Esophagus muscularis mucosa (tissue), 4 donors: ENCODE data around the gene GRIK1.

Experiments
- EP300 ChIP-seq: sonication (generic); formaldehyde crosslinking; IDR thresholded peaks from one replicate; pipeline ENCODE4 v1.6.1; 2017; ENCODE audit warnings: antibody characterized with exemption
- POLR2A ChIP-seq: fragments of 450-650 bp; IDR thresholded peaks from one replicate; pipeline ENCODE4 v1.6.1; 2017; ENCODE audit warnings: antibody characterized with exemption, moderate library complexity, mild to moderate bottlenecking, low read depth
- POLR2AphosphoS5 ChIP-seq, 2 donors: sonication (generic); formaldehyde crosslinking; IDR thresholded peaks; one replicate each; pipeline ENCODE4 v1.6.1; 2017; ENCODE audit warnings: antibody characterized with exemption in 2 of 2
- TF ChIP-seq, protein P1 (sequence below), 3 experiments: fragments of 200-600 bp in 2 of 3; fragments of 450-650 bp in 1 of 3; sonication (generic) in 2 of 3; IDR thresholded peaks; one replicate each; pipeline ENCODE4 v1.5.1; 2017 to 2019; ENCODE audit warnings: antibody characterized with exemption in 3 of 3, mild to moderate bottlenecking in 2 of 3, moderate library complexity in 1 of 3

DNA sequence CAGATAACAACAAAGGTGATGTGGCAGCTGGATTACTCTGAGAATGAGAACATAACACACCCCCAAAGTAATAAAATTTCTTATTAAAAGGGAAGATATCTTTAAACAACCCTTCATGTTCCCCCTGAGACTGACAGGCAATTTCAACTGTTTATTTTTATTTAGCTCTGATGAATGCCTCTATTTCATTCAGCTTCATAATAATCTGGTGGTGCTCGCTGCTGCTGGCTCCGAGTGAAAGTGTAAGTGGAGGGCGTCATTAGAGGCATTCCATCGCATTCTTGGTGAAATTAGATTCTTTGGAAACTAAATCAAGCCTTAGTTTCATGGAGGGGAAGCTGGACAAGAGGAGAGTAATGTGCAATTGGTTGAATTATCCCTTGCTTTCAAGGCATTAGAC is 128.9 kb downstream of the GRIK1 start:
- TF ChIP-seq, protein P1, sequence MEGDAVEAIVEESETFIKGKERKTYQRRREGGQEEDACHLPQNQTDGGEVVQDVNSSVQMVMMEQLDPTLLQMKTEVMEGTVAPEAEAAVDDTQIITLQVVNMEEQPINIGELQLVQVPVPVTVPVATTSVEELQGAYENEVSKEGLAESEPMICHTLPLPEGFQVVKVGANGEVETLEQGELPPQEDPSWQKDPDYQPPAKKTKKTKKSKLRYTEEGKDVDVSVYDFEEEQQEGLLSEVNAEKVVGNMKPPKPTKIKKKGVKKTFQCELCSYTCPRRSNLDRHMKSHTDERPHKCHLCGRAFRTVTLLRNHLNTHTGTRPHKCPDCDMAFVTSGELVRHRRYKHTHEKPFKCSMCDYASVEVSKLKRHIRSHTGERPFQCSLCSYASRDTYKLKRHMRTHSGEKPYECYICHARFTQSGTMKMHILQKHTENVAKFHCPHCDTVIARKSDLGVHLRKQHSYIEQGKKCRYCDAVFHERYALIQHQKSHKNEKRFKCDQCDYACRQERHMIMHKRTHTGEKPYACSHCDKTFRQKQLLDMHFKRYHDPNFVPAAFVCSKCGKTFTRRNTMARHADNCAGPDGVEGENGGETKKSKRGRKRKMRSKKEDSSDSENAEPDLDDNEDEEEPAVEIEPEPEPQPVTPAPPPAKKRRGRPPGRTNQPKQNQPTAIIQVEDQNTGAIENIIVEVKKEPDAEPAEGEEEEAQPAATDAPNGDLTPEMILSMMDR (IDR thresholded peaks at IDR 0.05) = no peak
- TF ChIP-seq POLR2A = no peak
- no peak for TF ChIP-seq EP300
- no peak for TF ChIP-seq POLR2AphosphoS5 (IDR thresholded peaks at IDR 0.05)
